ENCODE data around the gene STRBP.
"Not testable (repeated sequence)": the region's sequence is repeated elsewhere in the genome, so short reads cannot be mapped to it uniquely, and the experiment has no call there.

The STRBP gene

DNA sequence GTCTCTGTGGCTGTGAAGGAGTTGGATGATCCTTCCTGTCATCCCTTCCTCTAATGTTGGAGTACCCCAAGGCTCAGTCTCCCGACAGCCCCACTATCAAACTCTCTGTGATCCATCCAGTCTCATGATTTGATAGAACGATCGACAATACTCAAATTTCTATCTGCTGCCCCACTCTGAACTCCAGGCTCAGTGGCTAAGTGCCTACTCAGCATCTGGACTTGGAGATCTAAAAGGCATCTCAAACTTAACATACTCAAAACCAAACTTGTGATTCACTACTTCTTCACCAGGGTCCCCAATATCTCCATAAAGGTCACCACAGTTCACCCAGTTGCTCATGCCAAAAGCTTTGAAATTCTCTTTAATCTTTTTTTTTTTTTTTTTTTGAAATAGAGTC lies 15.1 kb upstream of the STRBP start:
- in situ Hi-C loops (cut with MboI; ENCODE audit: low sequenced_read_pairs): no loop called here

DNA sequence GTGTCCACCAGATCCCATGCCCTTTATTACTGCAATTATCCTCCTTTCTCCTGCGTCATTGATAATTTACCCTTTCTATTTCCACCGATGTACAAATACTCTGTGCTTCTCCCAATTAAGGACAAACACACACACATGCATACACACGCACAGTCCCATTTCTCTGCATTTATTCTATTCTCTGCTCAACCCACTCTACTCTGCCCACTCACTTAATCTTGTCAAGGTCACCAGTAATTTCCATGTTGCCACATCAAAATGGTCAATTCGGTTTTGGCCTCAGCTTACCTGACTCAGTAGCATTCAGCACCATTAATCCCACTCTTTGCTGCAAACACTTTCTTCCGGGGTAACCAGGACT lies 14.6 kb upstream of the STRBP start:
- in situ Hi-C loops (cut with MboI; ENCODE audit: low sequenced_read_pairs): no loop called here

DNA sequence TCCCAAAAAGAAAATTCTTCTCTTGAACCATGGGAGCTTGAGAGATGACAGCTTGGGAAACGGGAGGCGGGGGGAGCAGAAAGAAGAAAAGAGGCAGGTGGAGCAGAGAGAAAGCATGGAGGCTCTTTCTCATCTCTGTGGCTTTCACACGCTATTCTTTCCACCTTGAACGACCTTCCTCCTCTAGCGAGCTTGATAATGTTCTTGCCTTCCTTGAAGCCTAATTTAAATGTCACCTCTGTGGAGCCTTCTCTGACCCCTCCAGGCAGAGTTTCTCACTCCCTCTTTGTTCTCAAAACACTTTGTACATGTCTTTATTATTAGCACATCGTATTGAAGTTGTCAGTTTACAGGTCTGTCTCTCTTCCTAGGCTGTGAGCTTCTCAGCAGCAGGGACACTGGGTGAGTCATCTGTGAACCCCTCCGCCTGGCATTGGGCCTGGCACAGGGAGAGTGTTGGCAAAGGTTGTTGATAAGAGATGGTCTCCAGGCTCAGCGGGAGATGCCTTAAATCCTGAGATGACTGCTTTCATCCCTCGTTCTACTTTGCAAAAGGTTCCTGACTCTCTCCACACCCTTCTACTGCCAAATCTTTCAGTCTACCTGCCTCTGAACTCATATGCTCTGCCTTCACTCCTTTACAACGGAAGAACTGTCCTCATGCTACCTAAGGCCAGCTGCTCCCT lies 14.1 kb upstream of the STRBP start:
- in situ Hi-C loops (cut with MboI; ENCODE audit: low sequenced_read_pairs): no loop called here

DNA sequence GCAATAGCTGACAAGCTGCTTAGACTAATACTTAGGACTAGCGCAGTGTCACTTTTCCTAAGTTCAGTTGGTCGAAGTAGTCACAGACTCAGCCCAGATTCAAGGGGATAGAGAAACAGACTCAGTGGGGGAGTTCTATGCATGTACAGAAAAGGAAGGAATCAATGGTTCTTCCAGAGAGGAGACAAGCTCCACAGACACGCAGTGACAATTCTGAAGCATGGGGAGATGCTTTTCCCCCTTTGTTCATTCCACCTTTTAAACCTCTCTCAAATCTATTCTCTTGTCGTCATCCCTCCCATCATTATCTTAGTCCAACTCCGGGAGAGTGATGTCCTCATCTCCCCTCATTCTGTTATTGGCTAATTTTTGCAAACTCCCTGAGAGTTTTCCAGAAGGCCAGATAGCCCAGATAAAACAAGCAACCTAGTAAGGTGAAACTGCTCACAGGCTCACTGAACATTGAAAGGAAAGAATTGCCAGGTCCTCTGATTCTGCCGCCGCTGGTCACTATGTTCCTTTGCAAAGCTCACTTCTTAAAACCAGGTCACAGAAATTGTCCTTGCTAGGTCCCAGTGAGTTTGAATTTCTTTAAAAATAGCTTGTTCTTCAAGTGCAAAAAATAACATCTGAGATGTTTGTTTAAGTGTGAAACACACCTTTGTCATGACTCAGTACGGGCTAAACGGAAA lies 13.4 kb upstream of the STRBP start:
- in situ Hi-C loops (cut with MboI; ENCODE audit: low sequenced_read_pairs): no loop called here

DNA sequence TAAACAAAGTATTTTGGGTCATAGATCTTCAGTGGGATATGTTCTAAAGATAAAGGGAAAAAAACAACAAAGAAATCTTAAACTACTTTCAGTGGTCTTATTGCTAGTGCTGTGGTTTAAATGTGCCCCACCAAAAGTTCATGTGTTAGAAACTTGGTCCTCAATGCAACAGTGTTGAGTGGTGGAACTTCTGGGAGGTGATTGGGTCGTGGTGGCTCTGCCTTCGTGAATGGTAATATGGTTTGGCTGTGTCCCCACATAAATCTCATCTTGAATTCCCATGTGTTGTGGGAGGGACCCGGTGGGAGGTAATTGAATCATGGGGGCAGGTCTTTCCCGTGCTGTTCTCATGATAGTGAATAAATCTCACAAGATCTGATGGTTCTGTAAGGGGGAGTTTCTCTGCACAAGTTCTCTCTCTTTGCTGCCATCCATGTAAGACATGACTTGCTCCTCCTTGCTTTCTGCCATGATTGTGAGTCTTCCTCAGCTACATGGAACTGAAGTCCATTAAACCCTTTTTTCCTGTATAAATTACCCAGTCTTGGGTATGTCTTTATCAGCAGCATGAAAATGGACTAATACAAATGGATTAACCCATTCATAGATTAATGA lies 10.6 kb upstream of the STRBP start:
- in situ Hi-C loops (cut with MboI; ENCODE audit: low sequenced_read_pairs): not testable (repeated sequence)

DNA sequence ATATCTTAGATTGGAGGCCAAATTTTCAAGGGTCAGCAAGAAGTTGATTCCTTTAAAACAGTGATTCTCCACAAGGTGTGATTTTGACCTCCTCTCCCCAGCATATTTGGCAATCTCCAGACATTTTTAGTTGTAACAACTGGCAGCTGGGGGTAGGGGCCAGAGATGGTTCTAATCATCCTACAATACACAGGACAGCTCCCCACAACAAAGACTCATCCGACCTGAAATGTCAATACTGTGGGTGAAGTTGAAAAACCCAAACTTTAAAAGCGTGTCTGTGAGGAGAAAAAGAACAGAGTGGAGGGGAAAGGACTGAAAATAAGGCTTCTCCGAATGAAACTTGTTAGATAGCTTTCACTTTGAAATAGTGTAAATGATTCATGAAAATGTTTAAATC lies 10.0 kb upstream of the STRBP start:
- in situ Hi-C loops (cut with MboI; ENCODE audit: low sequenced_read_pairs): no loop called here

DNA sequence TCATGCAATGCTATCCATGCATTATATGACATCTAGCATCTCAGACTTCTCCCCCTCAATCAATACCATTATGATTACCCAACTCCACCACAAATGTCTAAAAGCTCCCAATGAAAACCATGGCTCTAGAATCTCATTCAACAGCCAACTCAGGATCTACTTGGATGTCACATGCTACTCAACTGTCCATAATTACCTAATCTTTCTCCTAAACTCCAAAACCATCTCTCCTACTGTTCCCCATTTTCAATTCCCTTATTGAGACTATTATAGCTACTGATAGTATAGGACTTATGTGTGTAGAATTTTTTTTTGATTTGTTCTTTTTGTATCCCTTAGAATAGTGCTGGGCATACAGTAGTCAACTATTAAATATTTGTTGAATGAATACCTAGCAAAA lies 8.2 kb upstream of the STRBP start:
- in situ Hi-C loops (cut with MboI; ENCODE audit: low sequenced_read_pairs): no loop called here

DNA sequence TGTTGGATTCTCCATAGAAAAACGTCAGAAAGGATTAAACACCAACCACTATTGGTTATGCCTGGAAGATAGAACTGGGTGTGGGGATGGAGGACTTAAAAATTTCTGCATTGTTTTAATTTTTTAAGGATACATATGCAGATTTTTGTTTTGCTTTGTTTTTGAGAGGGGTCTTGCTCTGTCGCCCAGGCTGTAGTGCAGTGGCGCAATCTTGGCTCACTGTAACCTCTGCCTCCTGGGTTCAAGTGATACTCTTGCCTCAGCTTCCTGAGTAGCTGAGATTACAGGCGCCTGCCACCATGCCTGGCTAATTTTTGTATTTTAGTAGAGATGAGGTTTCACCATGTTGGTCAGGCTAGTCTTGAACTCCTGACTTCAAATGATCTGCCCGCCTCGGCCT lies 2.7 kb upstream of the STRBP start:
- in situ Hi-C loops (cut with MboI; ENCODE audit: low sequenced_read_pairs): not testable (repeated sequence)

DNA sequence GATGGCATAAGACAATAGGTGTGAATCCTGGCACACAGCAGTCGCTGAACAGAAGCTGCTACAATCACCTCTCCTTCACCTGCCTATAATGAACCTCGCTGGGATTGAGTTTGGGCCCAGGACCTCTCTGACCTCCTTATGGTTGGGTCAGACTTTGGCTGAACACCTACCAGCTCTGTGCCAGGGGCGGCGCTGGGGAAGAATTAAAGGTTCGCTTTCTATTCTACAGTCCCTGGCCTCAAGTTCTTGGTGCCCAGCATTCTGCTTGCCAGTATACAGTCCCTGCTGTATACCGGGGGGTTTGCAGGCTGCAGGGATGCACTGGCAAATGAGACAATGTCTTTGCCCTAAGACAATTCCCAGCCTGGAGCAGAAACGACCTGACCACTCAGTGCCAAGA lies 895 bp upstream of the STRBP start:
- in situ Hi-C loops (cut with MboI; ENCODE audit: low sequenced_read_pairs): no loop called here

DNA sequence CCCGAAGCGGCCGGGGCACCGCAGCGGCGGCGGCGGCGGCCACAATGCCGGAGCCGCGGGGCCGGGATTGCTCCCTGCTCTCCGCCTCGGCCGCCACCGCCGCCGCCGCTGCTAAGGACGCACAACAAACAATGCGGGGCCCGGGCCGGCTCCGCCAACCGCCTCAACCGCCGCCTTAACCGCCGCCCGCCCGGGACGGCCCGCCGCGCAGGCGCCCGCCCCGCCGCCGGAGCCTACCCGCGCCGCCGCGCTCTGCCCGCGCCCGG lies 254 bp downstream of the STRBP start:
- in situ Hi-C loops (cut with MboI; ENCODE audit: low sequenced_read_pairs): no loop called here

DNA sequence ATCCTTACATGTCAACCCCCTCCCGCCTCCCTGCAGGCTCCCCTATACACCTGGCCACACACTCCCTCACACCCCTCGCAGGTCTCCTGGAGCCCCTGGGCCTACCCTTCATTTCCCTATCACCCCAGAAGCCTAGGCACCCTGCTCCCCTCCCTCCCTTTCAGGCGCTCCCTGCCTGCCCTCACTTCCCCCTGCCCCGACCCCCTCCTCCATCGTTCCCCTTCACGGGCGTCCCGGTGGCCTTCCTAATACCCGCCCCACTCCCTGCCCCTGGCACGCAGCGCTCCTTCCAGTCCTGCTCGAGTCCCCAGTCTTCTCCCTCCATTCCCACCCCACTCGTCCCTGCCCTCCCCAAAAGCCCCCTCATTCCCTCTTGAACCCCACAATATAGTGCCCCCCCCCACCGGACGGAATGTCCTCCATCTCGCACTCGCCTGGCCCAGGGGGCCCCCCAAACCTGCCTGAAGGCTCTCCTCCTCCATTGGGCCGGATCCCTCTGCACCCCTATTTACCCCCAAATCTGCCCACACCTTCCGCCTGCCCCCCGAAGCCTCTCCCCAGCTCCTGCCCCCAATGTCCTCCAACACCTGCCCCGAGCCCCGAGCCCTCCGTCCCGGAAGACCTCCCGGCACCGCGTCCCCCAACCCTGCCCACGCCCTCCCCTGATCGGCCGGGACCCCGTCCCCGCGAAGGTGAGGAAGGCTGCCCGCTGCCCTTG lies 746 bp downstream of the STRBP start:
- in situ Hi-C loops (cut with MboI; ENCODE audit: low sequenced_read_pairs): no loop called here

DNA sequence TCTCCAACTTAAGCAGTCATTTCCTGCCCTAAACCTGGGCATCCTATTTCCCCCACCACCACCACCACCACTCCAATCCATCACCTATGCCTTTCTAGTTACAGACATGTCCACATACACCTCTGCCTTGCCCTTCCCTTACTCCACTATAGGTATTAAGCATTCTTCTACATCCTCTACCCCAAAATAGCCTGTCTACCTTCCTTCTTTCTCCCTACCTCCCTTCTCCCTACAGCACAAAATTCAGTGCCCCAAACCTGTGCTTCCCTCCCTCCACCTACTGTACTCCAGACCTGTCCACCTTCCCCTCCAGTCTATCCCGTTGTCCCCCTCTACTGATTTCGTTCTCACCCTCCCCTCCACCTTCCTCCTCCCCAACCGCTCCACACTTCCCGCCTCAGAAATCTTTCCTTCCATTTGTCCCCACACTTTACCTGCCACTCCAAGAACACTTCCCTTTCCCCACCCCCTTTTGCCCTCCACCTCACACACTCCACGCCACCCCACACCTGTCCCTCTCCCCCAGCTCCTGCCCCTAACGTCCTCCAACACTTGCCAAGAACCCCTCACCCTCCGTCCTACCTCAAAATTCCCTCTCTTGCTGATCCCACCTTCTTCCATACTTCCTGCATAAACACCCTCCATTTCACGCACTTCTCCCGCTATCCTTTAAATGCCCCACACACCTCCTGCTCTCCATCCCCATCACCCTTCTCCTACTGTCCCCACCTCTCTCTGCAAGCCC lies 1.6 kb downstream of the STRBP start:
- in situ Hi-C loops (cut with MboI; ENCODE audit: low sequenced_read_pairs): no loop called here

DNA sequence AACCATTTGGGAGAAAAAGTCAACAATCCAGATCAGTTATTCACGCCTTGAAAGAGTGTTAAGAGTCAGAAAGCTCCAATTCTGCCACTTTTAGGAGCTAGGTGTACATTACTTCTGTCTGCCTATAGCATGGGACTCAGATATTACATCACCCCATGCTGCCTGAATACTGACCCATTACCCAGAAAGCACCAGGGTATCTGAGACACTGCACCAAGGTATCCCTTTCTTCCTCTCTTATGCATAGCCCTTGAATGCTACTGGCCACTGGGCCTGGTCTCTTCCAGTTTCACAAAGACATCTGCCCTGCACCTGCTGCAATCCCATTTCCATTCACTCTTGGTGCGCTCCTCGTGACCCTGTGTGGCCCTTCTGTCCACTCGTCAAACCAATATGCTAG lies 2.6 kb downstream of the STRBP start:
- in situ Hi-C loops (cut with MboI; ENCODE audit: low sequenced_read_pairs): no loop called here

DNA sequence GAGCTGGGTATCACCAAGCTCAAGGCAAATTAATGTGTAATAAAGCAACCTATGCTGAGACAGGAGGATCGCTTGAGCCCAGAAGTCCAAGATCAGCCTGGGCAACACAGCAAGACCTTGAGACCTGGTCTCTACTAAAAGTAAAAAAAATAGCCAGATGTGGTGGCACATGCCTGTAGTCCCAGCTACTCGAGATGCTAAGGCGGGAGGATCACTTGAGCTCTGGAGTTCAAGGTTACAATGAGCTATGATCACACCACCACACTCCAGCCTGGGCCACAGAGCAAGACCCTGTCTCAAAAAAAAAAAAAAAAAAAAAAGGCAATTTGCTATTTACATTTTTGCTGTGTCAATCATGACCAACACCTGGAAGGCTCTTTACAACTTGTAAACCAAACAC lies 5.2 kb downstream of the STRBP start:
- in situ Hi-C loops (cut with MboI; ENCODE audit: low sequenced_read_pairs): no loop called here

DNA sequence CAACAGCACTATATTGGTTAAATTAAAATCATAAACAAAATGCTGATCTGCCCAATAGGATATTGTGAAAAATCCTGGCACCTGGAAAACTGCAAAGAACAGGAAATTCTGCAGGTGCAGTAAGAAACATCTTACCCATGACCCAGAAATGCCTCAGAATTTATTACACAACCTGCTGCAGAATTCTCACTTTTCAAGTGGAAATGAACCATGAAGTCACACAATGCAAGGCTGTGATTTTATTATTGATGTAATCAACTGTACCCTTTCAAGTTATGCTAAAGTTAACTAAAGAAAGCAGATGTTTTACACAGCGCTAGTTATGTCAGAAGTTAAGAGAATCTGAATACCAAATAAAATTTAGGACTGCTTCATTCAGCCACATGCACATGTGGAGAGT lies 6.0 kb downstream of the STRBP start:
- in situ Hi-C loops (cut with MboI; ENCODE audit: low sequenced_read_pairs): no loop called here

DNA sequence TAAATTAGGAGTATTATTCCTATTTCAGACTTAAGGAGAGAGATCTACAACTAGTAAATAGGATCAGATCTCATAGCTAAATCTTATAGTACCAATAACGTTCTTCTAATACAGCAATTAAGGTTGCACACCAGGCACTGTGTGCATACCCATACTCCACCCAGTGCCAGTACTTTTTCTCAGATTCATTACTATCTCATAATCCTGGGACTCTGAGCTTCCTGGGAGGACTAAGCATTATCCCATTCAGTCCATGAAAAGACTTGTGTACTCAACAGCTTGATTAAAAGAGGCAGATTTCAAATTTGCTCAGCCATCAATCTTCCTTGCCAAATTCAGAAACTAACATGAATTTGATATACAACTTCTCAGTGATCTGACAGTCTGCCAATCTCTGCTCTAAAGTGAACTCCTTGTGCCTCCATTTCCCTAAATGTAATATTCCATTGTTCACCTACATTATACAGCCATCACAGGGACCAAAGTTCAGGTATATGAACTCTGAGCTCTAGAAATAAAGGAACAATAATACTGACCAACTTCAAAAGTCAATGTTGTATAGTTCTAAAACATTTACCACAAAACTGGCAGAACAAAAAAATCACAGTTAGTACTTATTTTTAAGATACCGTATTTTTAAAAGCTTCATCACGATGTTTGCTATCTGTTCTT lies 7.2 kb downstream of the STRBP start:
- in situ Hi-C loops (cut with MboI; ENCODE audit: low sequenced_read_pairs): no loop called here

DNA sequence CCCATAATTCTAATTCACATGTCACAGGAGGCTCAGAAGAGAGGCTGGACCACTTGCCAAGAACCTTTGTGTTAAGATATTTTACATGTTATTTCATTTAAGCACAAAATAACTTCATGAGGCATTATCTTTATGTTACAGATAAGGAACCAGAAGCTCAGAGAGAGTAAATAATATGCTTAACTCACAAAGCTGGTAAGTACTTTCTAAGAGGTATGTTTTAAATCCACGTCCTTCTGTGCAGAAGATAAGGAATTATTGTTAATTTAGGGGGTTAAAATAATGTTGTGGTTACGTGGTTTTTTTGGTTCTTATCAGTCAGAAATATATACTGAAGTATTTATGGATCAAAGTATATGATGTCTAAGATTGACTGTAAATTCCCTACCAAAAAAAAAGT lies 8.0 kb downstream of the STRBP start:
- in situ Hi-C loops (cut with MboI; ENCODE audit: low sequenced_read_pairs): no loop called here

DNA sequence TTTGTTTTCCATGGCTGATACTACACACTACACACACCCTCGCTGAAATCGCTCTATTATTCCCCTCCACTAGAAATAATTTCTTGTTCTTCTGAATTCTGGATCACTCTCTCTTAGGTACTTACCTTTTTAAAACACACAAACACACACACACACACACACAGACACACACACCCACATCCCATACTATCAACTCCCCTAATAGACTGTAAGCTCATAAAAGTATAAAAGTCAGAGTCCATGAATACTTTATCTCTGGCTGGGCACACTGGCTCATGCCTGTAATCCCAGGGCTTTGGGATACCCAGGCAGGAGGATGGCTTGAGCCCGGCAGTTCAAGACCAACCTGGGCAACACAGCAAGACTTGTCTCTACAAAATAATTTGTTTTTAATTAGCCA lies 11.1 kb downstream of the STRBP start:
- in situ Hi-C loops (cut with MboI; ENCODE audit: low sequenced_read_pairs): no loop called here

DNA sequence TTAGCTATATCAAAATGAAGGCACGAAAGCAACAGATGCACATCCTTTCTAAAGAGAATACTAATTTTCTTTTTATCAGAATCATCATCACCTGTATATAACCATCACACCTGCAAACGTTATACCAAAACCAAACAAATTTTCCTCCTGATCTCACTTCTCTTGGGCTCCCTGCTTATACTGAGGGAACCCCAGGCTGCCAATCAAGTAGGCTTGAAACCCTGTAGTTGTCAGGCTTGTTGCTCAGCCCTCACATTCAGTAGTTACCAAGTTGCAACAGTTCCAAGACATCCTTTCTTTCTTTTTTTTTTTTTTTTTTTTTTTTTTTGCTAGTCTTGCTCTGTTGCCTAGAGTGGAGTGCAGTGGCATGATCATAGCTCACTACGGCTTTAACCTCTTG lies 12.7 kb downstream of the STRBP start:
- in situ Hi-C loops (cut with MboI; ENCODE audit: low sequenced_read_pairs): no loop called here

DNA sequence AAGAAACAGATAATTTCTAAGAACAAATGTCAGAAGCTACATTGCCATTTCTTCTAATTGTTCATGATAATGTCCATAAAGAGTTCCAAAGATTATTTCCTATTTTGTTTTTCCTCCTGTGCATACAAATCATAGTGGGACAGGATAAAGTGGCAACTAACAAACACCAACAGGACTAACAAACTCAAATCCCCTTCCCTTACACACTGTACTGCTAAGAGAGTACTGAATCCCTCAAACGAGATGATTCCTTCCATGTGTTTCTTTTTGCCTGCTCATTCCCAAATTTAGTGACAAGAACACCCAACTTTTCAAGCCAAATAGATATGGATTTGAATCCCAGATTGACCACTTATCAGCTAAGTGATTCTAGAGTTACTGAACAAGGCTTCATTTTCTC lies 15.2 kb downstream of the STRBP start:
- in situ Hi-C loops (cut with MboI; ENCODE audit: low sequenced_read_pairs): no loop called here

DNA sequence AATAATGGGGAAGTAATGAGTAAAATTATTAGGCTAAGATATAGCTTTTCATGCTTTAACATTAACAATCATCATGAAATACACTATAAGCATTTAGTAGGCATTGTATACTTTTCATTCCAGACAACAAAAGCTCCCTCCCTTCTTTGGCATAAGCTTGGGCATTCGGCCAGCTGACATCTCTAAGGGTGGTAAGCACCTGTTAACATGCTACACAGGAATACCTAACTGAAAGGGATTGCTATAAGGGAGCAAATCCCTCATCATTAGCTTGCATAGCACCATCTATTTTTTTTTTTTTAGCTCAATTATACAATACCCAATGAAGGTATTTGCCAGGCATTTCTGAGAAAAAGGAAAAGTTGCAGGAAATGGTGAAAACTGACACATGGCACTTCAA lies 16.6 kb downstream of the STRBP start:
- in situ Hi-C loops (cut with MboI; ENCODE audit: low sequenced_read_pairs): no loop called here
